NCI-H524 treated with DMSO at 0.1 percent for 48 hours (cell line): ENCODE results near the gene UBAP2.

Experiments used
- DNase-seq: peaks from one replicate; lab custom pipeline; 2025; lab: John Stamatoyannopoulos, UW

The UBAP2 gene

GRCh38 chr9:33923998-33924701 is 124.5 kb downstream of the UBAP2 start:
- DNase-seq: no peak

- no peak for DNase-seq
Measured at GRCh38 chr9:33923079-33923478, 125.6 kb downstream of the UBAP2 start.

DNA sequence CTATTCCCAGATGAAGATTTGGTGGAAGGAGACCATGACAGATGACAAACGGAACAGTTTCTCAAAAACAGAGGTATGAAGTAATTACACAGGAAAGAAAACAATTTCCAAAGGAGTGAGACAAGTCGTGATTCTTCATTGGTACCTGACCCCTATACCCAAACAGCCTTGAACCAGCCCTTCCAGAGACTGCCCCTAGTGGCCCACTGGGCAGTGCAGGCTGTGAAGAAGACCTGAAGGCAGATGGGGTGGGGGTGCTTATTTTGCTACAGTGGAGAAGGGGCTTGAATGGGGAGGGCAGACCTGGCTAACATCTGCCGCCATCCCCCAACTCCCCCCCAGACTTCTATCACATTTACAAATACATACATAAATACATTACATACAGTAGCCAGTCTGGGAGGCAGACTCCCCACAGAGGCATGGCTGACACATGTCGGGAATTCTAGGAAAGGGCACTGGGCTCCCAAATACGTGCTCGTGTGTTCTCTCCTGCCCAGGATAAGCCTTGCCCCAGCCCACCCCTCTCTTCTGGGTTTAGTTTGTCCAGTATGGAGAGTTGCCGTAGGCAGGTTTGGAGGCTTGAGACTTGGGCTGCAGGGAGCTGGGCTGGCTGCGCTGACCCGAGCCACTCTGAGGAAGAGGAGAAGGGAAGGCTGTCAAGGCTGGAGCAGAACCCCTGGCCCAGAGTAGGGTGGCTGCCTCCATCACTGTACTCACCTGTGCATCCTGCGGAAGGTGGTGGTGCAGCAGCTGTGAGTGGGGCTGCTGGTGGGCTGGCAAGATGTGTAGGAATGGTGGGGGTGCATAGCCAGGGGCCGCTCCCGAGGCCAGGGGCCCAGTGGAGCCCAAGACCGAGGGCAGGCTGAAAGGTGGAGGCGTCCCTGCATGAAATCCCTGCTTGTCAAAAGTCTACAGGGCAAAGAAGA is 126.5 kb downstream of the UBAP2 start:
- no peak for DNase-seq

GRCh38 chr9:33919276-33919897 is 129.3 kb downstream of the UBAP2 start:
- DNase-seq: no peak

GRCh38 chr9:33917036-33917435 is 131.7 kb downstream of the UBAP2 start:
- DNase-seq: no peak

DNA sequence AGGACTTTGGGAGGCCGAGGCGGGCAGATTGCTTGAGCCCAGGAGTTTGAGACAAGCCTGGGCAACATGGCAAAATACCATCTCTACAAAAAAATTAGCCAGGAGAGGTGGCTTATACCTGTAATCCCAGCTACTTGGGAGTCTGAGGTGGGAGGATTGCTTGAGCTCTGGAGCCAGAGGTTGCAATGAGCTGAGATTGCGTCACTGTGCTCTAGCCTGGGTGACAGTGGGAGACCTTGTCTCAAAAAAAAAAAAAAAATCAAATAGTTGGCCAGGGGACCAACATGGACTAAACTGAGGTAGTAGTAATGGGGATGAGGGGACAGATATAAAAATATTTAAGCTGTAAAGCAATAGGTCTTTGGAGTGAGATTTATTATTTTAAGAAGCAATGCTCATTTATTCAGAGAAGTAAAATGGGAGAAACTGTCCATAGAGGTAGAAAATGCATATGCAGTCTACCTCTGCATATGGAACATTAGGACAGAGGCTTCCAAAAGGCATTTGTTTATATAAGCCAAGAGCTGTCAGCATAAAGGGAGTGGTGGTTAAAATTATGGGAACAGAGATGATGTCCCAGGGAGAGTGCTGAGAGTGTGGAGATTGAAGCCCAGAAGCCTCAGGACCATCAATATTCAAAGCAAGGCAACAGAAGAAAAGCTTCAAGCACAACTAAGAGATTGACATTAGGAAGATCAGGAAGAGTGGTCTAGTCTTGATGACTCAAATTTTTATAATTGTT is 133.6 kb downstream of the UBAP2 start:
- DNase-seq: no peak

DNA sequence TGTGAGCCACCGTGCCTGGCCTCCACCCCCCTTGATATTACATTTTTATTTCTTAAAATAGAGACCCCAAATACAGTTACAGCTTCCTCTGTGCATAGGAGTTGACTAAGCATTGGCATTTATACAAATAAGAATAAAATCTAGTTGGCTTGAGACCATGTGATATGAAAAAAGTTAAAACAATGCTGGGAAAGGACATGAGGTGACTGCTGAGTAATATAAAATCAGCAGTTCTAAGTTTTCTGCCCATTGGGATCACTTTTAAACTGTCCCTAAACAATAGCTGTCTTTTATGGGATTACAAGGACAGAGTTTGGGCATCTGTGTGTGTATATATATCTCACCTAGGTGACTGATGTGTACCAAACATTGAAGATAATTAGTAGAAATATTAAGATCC is 135.1 kb downstream of the UBAP2 start:
- DNase-seq: no peak

DNA sequence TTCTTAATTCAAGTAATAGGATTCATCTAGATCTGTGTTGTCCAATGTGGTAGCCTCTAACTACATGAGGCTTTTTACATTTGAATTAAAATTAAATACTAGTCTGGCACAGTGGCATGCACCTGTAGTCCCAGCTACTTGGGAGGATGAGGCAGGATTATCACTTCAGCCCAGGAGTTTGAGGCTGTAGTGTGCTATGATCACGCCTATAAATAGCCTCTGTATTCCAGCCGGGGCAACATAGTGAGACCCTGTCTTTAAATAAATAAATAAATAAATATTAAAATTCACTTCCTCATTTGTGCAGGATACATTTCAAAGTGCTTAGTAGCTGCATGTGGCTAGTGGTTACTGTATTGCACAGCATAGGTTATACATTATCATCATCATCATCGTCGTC is 139.9 kb downstream of the UBAP2 start:
- no peak for DNase-seq

DNA sequence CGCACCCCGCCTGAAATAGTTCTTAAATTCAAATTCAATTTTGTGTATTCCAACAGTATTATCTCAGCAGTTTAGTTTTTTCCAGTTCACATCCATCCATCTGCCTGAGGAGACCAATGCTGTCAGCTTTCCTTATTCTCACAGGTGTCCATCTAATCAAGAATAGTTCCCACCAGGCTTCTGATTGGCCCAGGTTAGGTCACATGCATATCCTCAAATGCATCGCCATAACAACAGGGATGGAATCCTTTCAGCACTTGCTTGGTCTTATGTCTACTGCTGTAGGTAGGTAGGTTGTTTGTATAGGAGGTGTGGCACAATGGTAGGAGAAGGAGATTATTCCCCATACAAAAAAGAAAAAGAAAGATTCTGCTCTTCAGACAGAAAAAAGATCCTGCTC is 140.6 kb downstream of the UBAP2 start:
- DNase-seq: no peak

DNA sequence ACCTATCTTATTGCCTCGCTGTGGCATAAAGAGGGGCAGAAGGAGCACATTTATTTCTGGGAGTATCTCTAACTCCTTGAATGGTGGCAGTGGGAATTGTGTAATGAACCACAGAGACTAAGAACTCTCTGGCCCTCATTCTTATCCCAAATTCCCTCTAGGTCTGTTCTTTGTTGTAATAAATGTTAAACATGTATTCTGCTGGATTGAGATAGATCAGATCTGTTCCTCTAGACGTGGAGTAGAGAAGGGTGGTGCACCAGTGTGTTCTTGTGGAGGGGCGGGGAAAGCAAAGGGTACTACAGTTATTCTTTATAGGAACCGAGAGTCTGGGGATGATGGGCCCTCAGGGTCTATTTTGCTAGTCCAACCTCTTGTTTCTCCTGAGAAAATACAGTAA is 141.3 kb downstream of the UBAP2 start:
- no peak for DNase-seq

- DNase-seq: no peak
Measured at GRCh38 chr9:33906769-33907168, 141.9 kb downstream of the UBAP2 start.

GRCh38 chr9:33905137-33905536 is 143.6 kb downstream of the UBAP2 start:
- no peak for DNase-seq

GRCh38 chr9:33903157-33903780 is 145.4 kb downstream of the UBAP2 start:
- DNase-seq: no peak

- DNase-seq: no peak
Measured at GRCh38 chr9:33894316-33894715, 154.4 kb downstream of the UBAP2 start.

GRCh38 chr9:33893861-33894260 is 154.8 kb downstream of the UBAP2 start:
- DNase-seq: no peak

DNA sequence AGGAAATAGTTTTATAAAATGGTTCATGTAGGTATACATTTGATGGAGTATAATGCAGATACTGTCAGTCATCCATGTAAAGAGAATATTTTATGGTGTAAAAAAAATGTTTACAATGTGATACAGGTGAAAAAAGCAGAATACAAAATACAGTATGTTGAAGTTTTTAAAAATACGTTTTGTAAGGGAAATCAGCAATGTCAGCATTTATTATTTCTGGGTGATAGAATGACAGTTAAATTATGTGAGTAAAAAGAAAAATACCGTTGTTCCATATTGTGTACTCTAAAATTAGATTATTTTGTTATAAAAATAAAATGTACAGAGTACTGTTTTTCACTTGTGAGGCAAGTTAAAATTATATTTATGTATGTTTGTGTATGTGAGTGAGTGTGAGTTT is 162.7 kb downstream of the UBAP2 start:
- DNase-seq: no peak

DNA sequence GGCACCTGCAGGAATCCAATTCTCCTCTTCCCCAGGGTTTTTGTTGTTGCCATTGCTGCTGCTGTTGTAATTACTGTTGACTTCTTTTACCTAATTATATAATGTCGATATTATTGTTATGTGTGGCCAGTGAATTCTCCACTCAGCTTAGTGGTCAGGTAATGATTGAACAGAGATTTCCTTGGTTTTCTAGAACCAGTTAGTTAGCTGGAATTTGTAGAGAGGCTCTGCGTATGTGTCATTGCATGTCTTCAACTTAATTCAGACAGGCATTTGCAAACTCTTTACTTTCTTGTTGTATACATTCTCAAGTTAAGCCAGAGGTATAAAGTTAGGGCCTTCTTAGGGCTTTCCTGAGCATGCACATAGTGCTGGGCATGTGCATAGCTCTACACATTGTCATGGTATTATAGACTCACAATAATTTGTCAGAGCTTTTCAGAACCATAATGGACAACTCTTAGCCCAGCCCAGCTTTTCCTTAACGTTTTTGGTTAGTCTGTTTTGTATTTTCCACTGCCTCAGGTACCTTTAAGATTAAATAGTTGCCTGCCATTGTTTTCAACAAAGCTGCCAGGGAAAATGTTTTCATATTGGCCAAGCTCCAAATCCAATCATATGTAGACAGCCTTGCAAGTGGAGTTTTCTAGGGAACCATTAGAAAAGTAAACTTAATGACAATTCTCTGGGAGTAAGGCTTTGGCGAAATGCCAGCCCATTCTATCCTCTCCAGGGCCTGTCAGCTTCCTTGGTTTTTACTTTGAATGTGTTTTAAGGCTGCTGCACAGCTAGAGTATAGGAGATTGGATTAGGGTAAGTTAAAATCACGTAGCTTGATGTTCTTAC is 163.6 kb downstream of the UBAP2 start:
- DNase-seq: no peak

DNA sequence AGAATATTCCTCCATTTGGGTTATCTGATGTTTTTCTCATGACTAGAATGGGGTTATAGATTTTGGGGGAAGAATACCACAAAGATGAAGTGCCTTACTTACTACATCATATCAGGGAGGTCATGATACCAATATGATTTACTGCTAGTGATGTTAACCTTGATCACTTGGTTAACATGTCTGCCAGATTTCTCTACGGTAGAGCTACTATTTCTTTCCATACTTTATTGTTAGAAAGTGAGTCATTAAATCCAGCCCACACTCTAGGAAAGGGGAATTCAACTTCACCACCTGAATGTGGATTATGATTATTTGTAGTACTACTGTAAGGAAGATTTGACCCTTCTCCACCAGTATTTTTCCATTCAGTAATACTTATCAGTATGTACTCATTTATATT is 167.1 kb downstream of the UBAP2 start:
- no peak for DNase-seq

- no peak for DNase-seq
Measured at GRCh38 chr9:33880211-33881089, 168.2 kb downstream of the UBAP2 start.
